ENCODE measurements around the gene PTPRK. TPM values are rescaled to one million over a fixed set of nuclear protein-coding genes. Genes with fewer than 3 reads are reported as not detected.

PTPRK gene
- total and polyA plus RNA-seq, 2 of the 13 experiments (the other 11 are each of a cell fraction or from before 2014, with no cell fraction given): 43.6 to 98.3 TPM

DNA sequence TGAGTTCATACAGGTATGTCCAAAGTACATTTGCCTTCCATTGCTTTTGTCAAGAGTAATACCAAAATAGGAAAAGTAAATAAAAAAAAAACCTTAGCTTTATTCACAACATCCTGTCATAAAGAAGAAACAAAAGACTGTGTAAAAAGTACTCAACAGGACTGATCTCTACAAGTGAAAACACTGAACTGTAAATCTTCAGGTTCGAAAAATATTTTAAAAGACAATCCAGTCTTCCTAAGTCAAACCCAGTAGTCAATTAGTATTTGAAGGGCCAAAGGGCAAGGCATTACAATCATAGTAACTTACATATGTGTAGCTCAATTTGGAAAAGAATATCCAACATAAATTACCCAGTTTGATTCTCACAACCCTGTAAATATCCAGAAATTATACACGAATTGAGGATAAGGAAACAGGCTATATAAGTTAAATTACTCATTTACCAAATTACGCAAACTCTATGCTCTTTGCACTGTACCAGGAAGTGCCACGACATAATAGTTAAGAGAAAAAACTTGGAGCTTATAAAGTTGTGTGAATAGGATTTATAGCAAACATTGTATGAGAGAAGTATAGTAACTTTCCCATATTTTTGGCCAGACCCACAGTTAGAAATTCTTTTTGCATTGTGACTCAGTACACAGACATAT is 21.2 kb downstream of the PTPRK start (continued):
- no peak for TF ChIP-seq ZNF83 (CRISPR knock-in tag; IDR thresholded peaks at IDR 0.05; ENCODE audit: borderline replicate concordance)
- TF ChIP-seq THAP11 (CRISPR knock-in tag; IDR thresholded peaks at IDR 0.05): peak; percentile 26; the same call in 1 of the 2 replicates
- TF ChIP-seq, protein P1, sequence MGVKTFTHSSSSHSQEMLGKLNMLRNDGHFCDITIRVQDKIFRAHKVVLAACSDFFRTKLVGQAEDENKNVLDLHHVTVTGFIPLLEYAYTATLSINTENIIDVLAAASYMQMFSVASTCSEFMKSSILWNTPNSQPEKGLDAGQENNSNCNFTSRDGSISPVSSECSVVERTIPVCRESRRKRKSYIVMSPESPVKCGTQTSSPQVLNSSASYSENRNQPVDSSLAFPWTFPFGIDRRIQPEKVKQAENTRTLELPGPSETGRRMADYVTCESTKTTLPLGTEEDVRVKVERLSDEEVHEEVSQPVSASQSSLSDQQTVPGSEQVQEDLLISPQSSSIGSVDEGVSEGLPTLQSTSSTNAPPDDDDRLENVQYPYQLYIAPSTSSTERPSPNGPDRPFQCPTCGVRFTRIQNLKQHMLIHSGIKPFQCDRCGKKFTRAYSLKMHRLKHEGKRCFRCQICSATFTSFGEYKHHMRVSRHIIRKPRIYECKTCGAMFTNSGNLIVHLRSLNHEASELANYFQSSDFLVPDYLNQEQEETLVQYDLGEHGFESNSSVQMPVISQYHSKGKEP (CRISPR knock-in tag; IDR thresholded peaks at IDR 0.05): 0 out of 2 replicates have a peak, but pooled peaks have one; percentile 47
- TF ChIP-seq NCOA2 (CRISPR knock-in tag; IDR thresholded peaks at IDR 0.05): peak; percentile 81
- TF ChIP-seq, protein P2, sequence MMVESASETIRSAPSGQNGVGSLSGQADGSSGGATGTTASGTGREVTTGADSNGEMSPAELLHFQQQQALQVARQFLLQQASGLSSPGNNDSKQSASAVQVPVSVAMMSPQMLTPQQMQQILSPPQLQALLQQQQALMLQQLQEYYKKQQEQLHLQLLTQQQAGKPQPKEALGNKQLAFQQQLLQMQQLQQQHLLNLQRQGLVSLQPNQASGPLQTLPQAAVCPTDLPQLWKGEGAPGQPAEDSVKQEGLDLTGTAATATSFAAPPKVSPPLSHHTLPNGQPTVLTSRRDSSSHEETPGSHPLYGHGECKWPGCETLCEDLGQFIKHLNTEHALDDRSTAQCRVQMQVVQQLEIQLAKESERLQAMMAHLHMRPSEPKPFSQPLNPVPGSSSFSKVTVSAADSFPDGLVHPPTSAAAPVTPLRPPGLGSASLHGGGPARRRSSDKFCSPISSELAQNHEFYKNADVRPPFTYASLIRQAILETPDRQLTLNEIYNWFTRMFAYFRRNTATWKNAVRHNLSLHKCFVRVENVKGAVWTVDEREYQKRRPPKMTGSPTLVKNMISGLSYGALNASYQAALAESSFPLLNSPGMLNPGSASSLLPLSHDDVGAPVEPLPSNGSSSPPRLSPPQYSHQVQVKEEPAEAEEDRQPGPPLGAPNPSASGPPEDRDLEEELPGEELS (CRISPR knock-in tag; IDR thresholded peaks at IDR 0.05): peak; percentile 49; the same call in 1 of the 2 replicates
- TF ChIP-seq GABPA (IDR thresholded peaks at IDR 0.05; ENCODE audit: low read depth, low read length): no peak
- TF ChIP-seq GABPA (CRISPR knock-in tag; IDR thresholded peaks at IDR 0.05; ENCODE audit: low read depth): peak; percentile 33; the same call in 1 of the 2 replicates
- TF ChIP-seq MIXL1 (CRISPR knock-in tag; IDR thresholded peaks at IDR 0.05): peak; percentile 80
- TF ChIP-seq MED1 (CRISPR knock-in tag; IDR thresholded peaks at IDR 0.05): peak; percentile 64
- TF ChIP-seq ZNF24 (IDR thresholded peaks at IDR 0.05): 0 out of 2 replicates have a peak, but pooled peaks have one; percentile 30
- peak; percentile 17; the same call in 1 of the 2 replicates for TF ChIP-seq ZBTB40 (IDR thresholded peaks at IDR 0.05)
- TF ChIP-seq ZBTB40 (CRISPR knock-in tag; IDR thresholded peaks at IDR 0.05): no peak; the same call in 1 of the 2 replicates
- no peak for TF ChIP-seq BCL3 (CRISPR knock-in tag; IDR thresholded peaks at IDR 0.05)
- TF ChIP-seq, protein P3, sequence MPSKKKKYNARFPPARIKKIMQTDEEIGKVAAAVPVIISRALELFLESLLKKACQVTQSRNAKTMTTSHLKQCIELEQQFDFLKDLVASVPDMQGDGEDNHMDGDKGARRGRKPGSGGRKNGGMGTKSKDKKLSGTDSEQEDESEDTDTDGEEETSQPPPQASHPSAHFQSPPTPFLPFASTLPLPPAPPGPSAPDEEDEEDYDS (CRISPR knock-in tag; IDR thresholded peaks at IDR 0.05): peak; percentile 34

All from HepG2 (cell line).